ENCODE results near the gene CDH4.
"Not testable (repeated sequence)": the region's sequence is repeated elsewhere in the genome, so short reads cannot be mapped to it uniquely, and the experiment has no call there.

The CDH4 gene

GRCh38 chr20:61846074-61846473 lies 594.0 kb downstream of the CDH4 start:
- no peak for DNase-seq (ENCODE audit: low read depth)

- DNase-seq (ENCODE audit: low read depth): no peak
These were observed 594.8 kb downstream of the CDH4 start for GRCh38 chr20:61846741-61847419.

- DNase-seq (ENCODE audit: low read depth): no peak
These were observed 595.3 kb downstream of the CDH4 start for GRCh38 chr20:61847420-61847748.

GRCh38 chr20:61847986-61848385 lies 595.9 kb downstream of the CDH4 start:
- no peak for DNase-seq (ENCODE audit: low read depth)

- no peak for DNase-seq (ENCODE audit: low read depth)
These were observed 596.8 kb downstream of the CDH4 start for GRCh38 chr20:61848851-61849250.

- DNase-seq (ENCODE audit: low read depth): no peak
These were observed 597.3 kb downstream of the CDH4 start for GRCh38 chr20:61849376-61849775.

- DNase-seq (ENCODE audit: low read depth): no peak
These were observed 597.8 kb downstream of the CDH4 start for GRCh38 chr20:61849822-61850221.

GRCh38 chr20:61850457-61850856 lies 598.4 kb downstream of the CDH4 start:
- DNase-seq (ENCODE audit: low read depth): no peak

- no peak for DNase-seq (ENCODE audit: low read depth)
These were observed 599.2 kb downstream of the CDH4 start for GRCh38 chr20:61850926-61851900.

- no peak for DNase-seq (ENCODE audit: low read depth)
These were observed 600.4 kb downstream of the CDH4 start for GRCh38 chr20:61852268-61853072.

- DNase-seq (ENCODE audit: low read depth): no peak
These were observed 601.3 kb downstream of the CDH4 start for GRCh38 chr20:61853073-61854005.

- not testable (repeated sequence) for DNase-seq (ENCODE audit: low read depth)
These were observed 602.5 kb downstream of the CDH4 start for GRCh38 chr20:61854538-61854937.

- DNase-seq (ENCODE audit: low read depth): no peak
These were observed 603.2 kb downstream of the CDH4 start for GRCh38 chr20:61855286-61855685.

- DNase-seq (ENCODE audit: low read depth): no peak
These were observed 604.8 kb downstream of the CDH4 start for GRCh38 chr20:61856626-61857413.

GRCh38 chr20:61857414-61857775 lies 605.3 kb downstream of the CDH4 start:
- DNase-seq (ENCODE audit: low read depth): no peak

GRCh38 chr20:61857884-61858283 lies 605.8 kb downstream of the CDH4 start:
- no peak for DNase-seq (ENCODE audit: low read depth)

- DNase-seq (ENCODE audit: low read depth): no peak
These were observed 607.7 kb downstream of the CDH4 start for GRCh38 chr20:61859767-61860166.

GRCh38 chr20:61860260-61860987 lies 608.4 kb downstream of the CDH4 start:
- no peak for DNase-seq (ENCODE audit: low read depth)

GRCh38 chr20:61861054-61861841 lies 609.2 kb downstream of the CDH4 start:
- DNase-seq (ENCODE audit: low read depth): no peak
